ENCODE data around the gene TBC1D21. TPM values are rescaled to one million over a fixed set of nuclear protein-coding genes. Genes with fewer than 3 reads are reported as not detected.

The TBC1D21 gene
- total and polyA plus RNA-seq, 9 of the 15 experiments (the other 6 are each of a cell fraction or from before 2014, with no cell fraction given) = not detected

DNA sequence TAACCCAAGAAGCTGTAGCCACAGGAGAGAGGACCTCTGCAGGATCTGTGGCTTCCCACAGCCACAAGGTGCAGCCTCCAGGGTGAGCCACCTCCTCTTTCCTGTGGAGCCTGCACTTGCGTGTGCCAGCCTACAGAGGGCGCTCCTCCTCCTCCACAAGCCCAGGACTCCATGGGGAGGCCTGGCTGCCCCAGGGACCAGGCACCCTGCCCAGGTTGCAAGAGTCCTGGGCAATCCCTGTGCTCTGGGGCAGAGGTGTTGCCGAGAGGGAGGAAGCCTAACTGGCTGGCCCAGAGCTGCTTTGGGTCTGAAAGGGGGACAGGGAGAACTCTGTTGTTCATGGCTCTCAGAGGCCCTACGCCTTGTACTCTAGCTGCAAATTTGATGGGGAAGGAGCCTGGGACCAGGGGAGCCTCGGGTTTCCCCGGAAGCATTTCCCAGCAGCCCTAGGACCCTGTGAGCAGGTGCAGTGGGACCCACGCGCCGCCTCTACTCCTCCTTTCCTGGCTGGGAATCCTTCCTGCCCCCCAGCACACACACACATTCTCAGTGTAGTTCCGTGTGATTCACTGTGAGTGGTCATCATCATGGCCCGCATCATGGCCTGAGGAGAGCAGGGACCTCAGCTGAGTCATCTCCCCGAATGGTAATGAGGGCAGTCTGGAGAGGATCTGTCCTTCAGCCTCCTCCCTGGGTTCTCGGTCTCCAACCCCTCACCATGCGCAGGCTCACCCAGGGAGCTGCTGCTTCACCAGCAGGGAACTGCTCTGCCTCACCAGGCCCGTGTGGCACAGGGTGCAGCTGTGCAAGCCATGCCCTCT, 24.3 kb downstream of the TBC1D21 start (continued):
- TF ChIP-seq MLLT1 (IDR thresholded peaks at IDR 0.05) (no peak), ASH1L (IDR thresholded peaks at IDR 0.05; ENCODE audit: borderline replicate concordance, low read depth, partially characterized antibody) (no peak), POLR2AphosphoS2 (IDR thresholded peaks at IDR 0.05; ENCODE audit: low read length) (no peak), MTA2 (IDR thresholded peaks at IDR 0.05; ENCODE audit: low read depth) (no peak), ZNF785 (CRISPR knock-in tag; IDR thresholded peaks at IDR 0.05) (peak; percentile 97), CTCFL (IDR thresholded peaks at IDR 0.05; ENCODE audit: borderline replicate concordance, insufficient read depth, low read depth, low read length, poor library complexity, severe bottlenecking) (peak; percentile 77), MXI1 (IDR thresholded peaks at IDR 0.05; ENCODE audit: low read depth, low read length) (no peak), MED1 (CRISPR knock-in tag; IDR thresholded peaks at IDR 0.05; ENCODE audit: borderline replicate concordance) (no peak), ZNF347 (CRISPR knock-in tag; IDR thresholded peaks at IDR 0.05; ENCODE audit: low read depth) (no peak), HNRNPLL (IDR thresholded peaks at IDR 0.05; ENCODE audit: low read depth, low read length, poor library complexity, severe bottlenecking) (no peak), SAFB2 (IDR thresholded peaks at IDR 0.05; ENCODE audit: borderline replicate concordance, low read depth, low read length, severe bottlenecking) (no peak), POLR2AphosphoS5 (IDR thresholded peaks at IDR 0.05; ENCODE audit: control insufficient read depth, insufficient read depth, low read depth, low read length) (no peak), ZKSCAN8 (CRISPR knock-in tag; IDR thresholded peaks at IDR 0.05) (no peak), GABPB1 (CRISPR knock-in tag; IDR thresholded peaks at IDR 0.05) (peak; percentile 97)
- TF ChIP-seq, protein P1, sequence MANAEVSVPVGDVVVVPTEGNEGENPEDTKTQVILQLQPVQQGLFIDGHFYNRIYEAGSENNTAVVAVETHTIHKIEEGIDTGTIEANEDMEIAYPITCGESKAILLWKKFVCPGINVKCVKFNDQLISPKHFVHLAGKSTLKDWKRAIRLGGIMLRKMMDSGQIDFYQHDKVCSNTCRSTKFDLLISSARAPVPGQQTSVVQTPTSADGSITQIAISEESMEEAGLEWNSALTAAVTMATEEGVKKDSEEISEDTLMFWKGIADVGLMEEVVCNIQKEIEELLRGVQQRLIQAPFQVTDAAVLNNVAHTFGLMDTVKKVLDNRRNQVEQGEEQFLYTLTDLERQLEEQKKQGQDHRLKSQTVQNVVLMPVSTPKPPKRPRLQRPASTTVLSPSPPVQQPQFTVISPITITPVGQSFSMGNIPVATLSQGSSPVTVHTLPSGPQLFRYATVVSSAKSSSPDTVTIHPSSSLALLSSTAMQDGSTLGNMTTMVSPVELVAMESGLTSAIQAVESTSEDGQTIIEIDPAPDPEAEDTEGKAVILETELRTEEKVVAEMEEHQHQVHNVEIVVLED (CRISPR knock-in tag; IDR thresholded peaks at IDR 0.05) = no peak
- TF ChIP-seq, protein P2, sequence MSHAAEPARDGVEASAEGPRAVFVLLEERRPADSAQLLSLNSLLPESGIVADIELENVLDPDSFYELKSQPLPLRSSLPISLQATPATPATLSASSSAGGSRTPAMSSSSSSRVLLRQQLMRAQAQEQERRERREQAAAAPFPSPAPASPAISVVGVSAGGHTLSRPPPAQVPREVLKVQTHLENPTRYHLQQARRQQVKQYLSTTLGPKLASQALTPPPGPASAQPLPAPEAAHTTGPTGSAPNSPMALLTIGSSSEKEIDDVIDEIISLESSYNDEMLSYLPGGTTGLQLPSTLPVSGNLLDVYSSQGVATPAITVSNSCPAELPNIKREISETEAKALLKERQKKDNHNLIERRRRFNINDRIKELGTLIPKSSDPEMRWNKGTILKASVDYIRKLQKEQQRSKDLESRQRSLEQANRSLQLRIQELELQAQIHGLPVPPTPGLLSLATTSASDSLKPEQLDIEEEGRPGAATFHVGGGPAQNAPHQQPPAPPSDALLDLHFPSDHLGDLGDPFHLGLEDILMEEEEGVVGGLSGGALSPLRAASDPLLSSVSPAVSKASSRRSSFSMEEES (CRISPR knock-in tag; IDR thresholded peaks at IDR 0.05) = no peak

Data from K562 (cell line).